ENCODE data around the gene DGCR2.

The DGCR2 gene

GRCh38 chr22:19147195-19147780 is 25.1 kb upstream of the DGCR2 start:
- in situ Hi-C loops (cut with HindIII; ENCODE audit: low sequenced_read_pairs) = no loop called here

GRCh38 chr22:19146215-19146968 is 24.2 kb upstream of the DGCR2 start:
- in situ Hi-C loops (cut with HindIII; ENCODE audit: low sequenced_read_pairs) = no loop called here

GRCh38 chr22:19143967-19144400 is 21.8 kb upstream of the DGCR2 start:
- in situ Hi-C loops (cut with HindIII; ENCODE audit: low sequenced_read_pairs) = no loop called here

- in situ Hi-C loops (cut with HindIII; ENCODE audit: low sequenced_read_pairs) = no loop called here
Observed at GRCh38 chr22:19143212-19143611, 21.0 kb upstream of the DGCR2 start.

GRCh38 chr22:19142394-19142793 is 20.2 kb upstream of the DGCR2 start:
- in situ Hi-C loops (cut with HindIII; ENCODE audit: low sequenced_read_pairs) = no loop called here

GRCh38 chr22:19139974-19140373 is 17.8 kb upstream of the DGCR2 start:
- in situ Hi-C loops (cut with HindIII; ENCODE audit: low sequenced_read_pairs) = no loop called here

- in situ Hi-C loops (cut with HindIII; ENCODE audit: low sequenced_read_pairs) = no loop called here
Observed at GRCh38 chr22:19139001-19139356, 16.8 kb upstream of the DGCR2 start.

- in situ Hi-C loops (cut with HindIII; ENCODE audit: low sequenced_read_pairs) = no loop called here
Observed at GRCh38 chr22:19138217-19139000, 16.2 kb upstream of the DGCR2 start.

- in situ Hi-C loops (cut with HindIII; ENCODE audit: low sequenced_read_pairs) = no loop called here
Observed at GRCh38 chr22:19137384-19138216, 15.4 kb upstream of the DGCR2 start.

- in situ Hi-C loops (cut with HindIII; ENCODE audit: low sequenced_read_pairs) = no loop called here
Observed at GRCh38 chr22:19136915-19137314, 14.7 kb upstream of the DGCR2 start.

- in situ Hi-C loops (cut with HindIII; ENCODE audit: low sequenced_read_pairs) = no loop called here
Observed at GRCh38 chr22:19134874-19135273, 12.7 kb upstream of the DGCR2 start.

GRCh38 chr22:19134176-19134831 is 12.1 kb upstream of the DGCR2 start:
- in situ Hi-C loops (cut with HindIII; ENCODE audit: low sequenced_read_pairs) = no loop called here

GRCh38 chr22:19133561-19133960 is 11.3 kb upstream of the DGCR2 start:
- in situ Hi-C loops (cut with HindIII; ENCODE audit: low sequenced_read_pairs) = no loop called here

- in situ Hi-C loops (cut with HindIII; ENCODE audit: low sequenced_read_pairs) = no loop called here
Observed at GRCh38 chr22:19132693-19133400, 10.6 kb upstream of the DGCR2 start.

- in situ Hi-C loops (cut with HindIII; ENCODE audit: low sequenced_read_pairs) = no loop called here
Observed at GRCh38 chr22:19132153-19132552, 9.9 kb upstream of the DGCR2 start.

GRCh38 chr22:19131685-19132015 is 9.4 kb upstream of the DGCR2 start:
- in situ Hi-C loops (cut with HindIII; ENCODE audit: low sequenced_read_pairs) = no loop called here

- in situ Hi-C loops (cut with HindIII; ENCODE audit: low sequenced_read_pairs) = no loop called here
Observed at GRCh38 chr22:19130959-19131684, 8.9 kb upstream of the DGCR2 start, which contains the start of gene TSSK2. TSSK2 (plus strand) TSS chr22:19131308; CDS start chr22:19131400, 92 bp downstream.

GRCh38 chr22:19129871-19130270 is 7.7 kb upstream of the DGCR2 start:
- in situ Hi-C loops (cut with HindIII; ENCODE audit: low sequenced_read_pairs) = no loop called here

All from endothelial cell of hepatic sinusoid (primary cell).